ENCODE results near the gene PAF1.

DNA sequence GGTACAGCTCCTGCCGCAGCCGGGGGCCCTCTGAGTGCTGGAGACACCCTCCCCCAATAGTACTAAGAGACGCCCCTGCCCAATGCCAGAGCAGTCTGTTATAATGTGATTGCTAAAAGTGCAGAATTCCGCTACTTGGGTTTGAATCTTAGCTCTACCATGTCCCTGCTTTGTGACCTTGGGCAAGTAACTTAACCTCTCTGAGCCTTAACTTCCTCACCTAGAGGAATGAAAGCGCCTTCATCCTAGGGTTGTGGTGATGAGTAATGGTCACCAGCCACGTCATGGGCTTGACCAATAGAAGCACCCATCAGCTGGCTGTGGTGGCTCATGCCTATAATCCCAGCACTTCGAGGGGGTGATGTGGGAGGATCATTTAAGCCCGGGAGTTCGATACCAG, 28.1 kb upstream of the PAF1 start:
- TF ChIP-seq, protein P1, sequence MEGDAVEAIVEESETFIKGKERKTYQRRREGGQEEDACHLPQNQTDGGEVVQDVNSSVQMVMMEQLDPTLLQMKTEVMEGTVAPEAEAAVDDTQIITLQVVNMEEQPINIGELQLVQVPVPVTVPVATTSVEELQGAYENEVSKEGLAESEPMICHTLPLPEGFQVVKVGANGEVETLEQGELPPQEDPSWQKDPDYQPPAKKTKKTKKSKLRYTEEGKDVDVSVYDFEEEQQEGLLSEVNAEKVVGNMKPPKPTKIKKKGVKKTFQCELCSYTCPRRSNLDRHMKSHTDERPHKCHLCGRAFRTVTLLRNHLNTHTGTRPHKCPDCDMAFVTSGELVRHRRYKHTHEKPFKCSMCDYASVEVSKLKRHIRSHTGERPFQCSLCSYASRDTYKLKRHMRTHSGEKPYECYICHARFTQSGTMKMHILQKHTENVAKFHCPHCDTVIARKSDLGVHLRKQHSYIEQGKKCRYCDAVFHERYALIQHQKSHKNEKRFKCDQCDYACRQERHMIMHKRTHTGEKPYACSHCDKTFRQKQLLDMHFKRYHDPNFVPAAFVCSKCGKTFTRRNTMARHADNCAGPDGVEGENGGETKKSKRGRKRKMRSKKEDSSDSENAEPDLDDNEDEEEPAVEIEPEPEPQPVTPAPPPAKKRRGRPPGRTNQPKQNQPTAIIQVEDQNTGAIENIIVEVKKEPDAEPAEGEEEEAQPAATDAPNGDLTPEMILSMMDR (IDR thresholded peaks at IDR 0.05; ENCODE audit: low read length): no peak
- TF ChIP-seq EZH2 (IDR thresholded peaks at IDR 0.05; ENCODE audit: borderline replicate concordance, low read length): no peak

Measured in OCI-LY1 (cell line).